GM12878 (cell line): ENCODE measurements around the gene GORASP1. TPM values are rescaled to one million over a fixed set of nuclear protein-coding genes. Genes with fewer than 3 reads are reported as not detected.

Source experiments
- ATAC-seq: fragments of 200-7000 bp; cut with Tn5 transposase; 3 replicates; pipeline ENCODE4 v1.9.1; 2020; ENCODE audit warnings: mild to moderate bottlenecking, moderate library complexity
- BruUV-seq: library from RNA; stranded (reverse); fragments of 400-500 nt; replicated peaks from 2 replicates; lab custom pipeline; 2021; lab: Mats Ljungman, UMichigan
- CTCF ChIA-PET: fragments of 300-600 bp; sonication (Branson Sonifier 250); formaldehyde crosslinking; extraction: SDS; loops from one replicate; lab custom pipeline; 2021; ENCODE audit warnings: inconsistent platforms; lab: Yijun Ruan, JAX
- POLR2A ChIA-PET: fragments of 350-600 bp; formaldehyde crosslinking; extraction: SDS; loops from one replicate; lab custom pipeline; 2021; ENCODE audit warnings: inconsistent platforms; lab: Charles Lee
- RAD21 ChIA-PET: fragments of 300-600 bp; sonication (Branson Sonifier 250); formaldehyde crosslinking; loops from one replicate; lab custom pipeline; 2023; ENCODE audit warnings: antibody characterized with exemption; ENCODE audit not compliant: unreplicated experiment; lab: Charles Lee
- SMC1A ChIA-PET: fragments of 300-600 bp; sonication (Branson Sonifier 250); formaldehyde crosslinking; loops from one replicate; lab custom pipeline; 2023; ENCODE audit not compliant: unreplicated experiment, uncharacterized antibody; lab: Charles Lee
- DNase-seq: peaks from one replicate; pipeline ENCODE4 v3.0.0-alpha.2; 2011; ENCODE audit warnings: low read depth, low spot score
- FAIRE-seq: peaks from 3 replicates; lab custom pipeline; 2011; peaks lifted over from hg19 to GRCh38; lab: Jason Lieb, UNC
- H2AFZ ChIP-seq: 2 replicates; pipeline ENCODE4 v1.6.0; 2011; ENCODE audit warnings: low read depth, low read length, control low read depth; ENCODE audit not compliant: control insufficient read depth
- H3K27ac ChIP-seq: 2 replicates; pipeline ENCODE4 v1.5.1; 2011; ENCODE audit warnings: control low read depth; ENCODE audit not compliant: control insufficient read depth, insufficient read depth
- H3K27me3 ChIP-seq, 2 experiments: replicated peaks in 1 of 2; 2 replicates each; pipeline versions ENCODE4 v1.6.0 to v1.6.1; 2011; ENCODE audit warnings: low read length in 1 of 2; ENCODE audit not compliant: control insufficient read depth in 2 of 2, insufficient read depth in 2 of 2
- H3K36me3 ChIP-seq, 2 experiments: 2 replicates each; pipeline ENCODE4 v1.5.1; 2011; ENCODE audit warnings: low read length in 1 of 2; ENCODE audit not compliant: control insufficient read depth in 2 of 2, insufficient read depth in 2 of 2
- H3K4me1 ChIP-seq: 2 replicates; pipeline ENCODE4 v1.6.1; 2011; ENCODE audit warnings: mild to moderate bottlenecking, low read length, moderate library complexity, mixed read lengths; ENCODE audit not compliant: control insufficient read depth, insufficient read depth
- H3K4me2 ChIP-seq: 2 replicates; pipeline ENCODE4 v1.6.0; 2011; ENCODE audit warnings: control low read depth; ENCODE audit not compliant: control insufficient read depth, insufficient read depth
- H3K4me3 ChIP-seq: fragments of 200-600 bp; sonication (generic); 2 replicates; pipeline ENCODE4 v1.5.1; 2016
- H3K79me2 ChIP-seq: 2 replicates; pipeline ENCODE4 v1.6.0; 2011; ENCODE audit warnings: low read length; ENCODE audit not compliant: control insufficient read depth, insufficient read depth
- H3K9ac ChIP-seq: 2 replicates; pipeline ENCODE4 v1.8.0; 2011; ENCODE audit warnings: low read length, control low read depth, mixed read lengths; ENCODE audit not compliant: control insufficient read depth, insufficient read depth
- H3K9me3 ChIP-seq: replicated peaks from 3 replicates; pipeline ENCODE4 v1.5.1; 2011; ENCODE audit warnings: mild to moderate bottlenecking, low read length; ENCODE audit not compliant: control insufficient read depth, insufficient read depth
- H4K20me1 ChIP-seq: 2 replicates; pipeline ENCODE4 v1.6.0; 2011; ENCODE audit not compliant: control insufficient read depth, insufficient read depth
- BMI1 ChIP-seq: fragments of 450-650 bp; IDR thresholded peaks from 2 replicates; pipeline ENCODE4 v1.6.1; 2016; ENCODE audit warnings: mild to moderate bottlenecking, moderate library complexity, borderline replicate concordance
- CBX5 ChIP-seq: sonication (generic); IDR thresholded peaks from 2 replicates; pipeline ENCODE4 v1.6.1; 2016; ENCODE audit warnings: low read depth, moderate library complexity, mild to moderate bottlenecking, inconsistent platforms
- CREB1 ChIP-seq: IDR thresholded peaks from 2 replicates; pipeline ENCODE4 v1.6.1; 2012; ENCODE audit warnings: low read depth, mild to moderate bottlenecking, inconsistent platforms
- ETV6 ChIP-seq, 2 experiments: fragments of 450-650 bp in 1 of 2; IDR thresholded peaks in 1 of 2; conservative IDR thresholded peaks in 1 of 2; 2 replicates each; pipeline ENCODE4 v1.6.1; 2014; ENCODE audit warnings: antibody characterized with exemption in 1 of 2, borderline replicate concordance in 1 of 2, low read depth in 1 of 2, mild to moderate bottlenecking in 1 of 2, moderate library complexity in 1 of 2
- GABPA ChIP-seq: IDR thresholded peaks from 2 replicates; pipeline ENCODE4 v1.6.1; 2014; ENCODE audit warnings: antibody characterized with exemption, low read depth, mild to moderate bottlenecking, inconsistent platforms
- HDAC2 ChIP-seq: fragments of 200-600 bp; sonication (generic); IDR thresholded peaks from 2 replicates; pipeline ENCODE4 v1.6.1; 2017
- HDGF ChIP-seq: fragments of 450-650 bp; IDR thresholded peaks from 2 replicates; pipeline ENCODE4 v1.6.1; 2016; ENCODE audit warnings: antibody characterized with exemption
- NR2C1 ChIP-seq: fragments of 450-650 bp; IDR thresholded peaks from 2 replicates; pipeline ENCODE4 v1.6.1; 2017; ENCODE audit warnings: antibody characterized with exemption, mild to moderate bottlenecking, moderate library complexity
- SIN3A ChIP-seq: IDR thresholded peaks from 2 replicates; pipeline ENCODE4 v1.6.1; 2012; ENCODE audit warnings: low read depth, low read length, improper control_type of control experiment
- SMAD5 ChIP-seq: IDR thresholded peaks from 2 replicates; pipeline ENCODE4 v1.6.1; 2016; ENCODE audit warnings: antibody characterized with exemption, low read depth
- SUZ12 ChIP-seq: fragments of 200-600 bp; sonication (generic); IDR thresholded peaks from one replicate; pipeline ENCODE4 v1.6.1; 2018; ENCODE audit warnings: antibody characterized with exemption, mild to moderate bottlenecking; ENCODE audit not compliant: unreplicated experiment
- WRNIP1 ChIP-seq: IDR thresholded peaks from 2 replicates; pipeline ENCODE4 v1.6.1; 2011; ENCODE audit warnings: low read depth, low read length, improper control_type of control experiment, borderline replicate concordance
- WGBS: methylation state at CpG from one replicate; pipeline ENCODE4 v1.1.6; 2016; ENCODE audit warnings: low lambda C conversion rate; ENCODE audit not compliant: insufficient replicate concordance, insufficient coverage; ENCODE audit errors: missing lambda C conversion rate; 5-methylcytosine and 5-hydroxymethylcytosine counted together
- in situ Hi-C: fragments of 300-500 bp; cut with MboI; formaldehyde crosslinking; loops from 9 replicates; pipeline ENCODE4 v1.14.3; 2018; ENCODE audit warnings: mixed read lengths
- intact Hi-C: fragments of 100-400 bp; cut with micrococcal nuclease; formaldehyde crosslinking; loops from one replicate; pipeline ENCODE4 v1.14.2; 2022; ENCODE audit not compliant: unreplicated experiment
- polyA plus RNA-seq, 11 experiments: library from polyadenylated mRNA; depleted of rRNA in 4 of 11; unstranded in 6 of 11; stranded (reverse) in 5 of 11; fragments of >200 nt; fragmentation: Nextera tagmentation in 4 of 11; fragmentation: Illumina TruSeq in 1 of 11; extraction: Ambion mirVana in 4 of 11; extraction: Trizol in 1 of 11; gene quantifications; 1 replicate in 1 of 11; 2 replicates in 10 of 11; pipeline versions ENCODE4 v1.2.1 to v1.2.3, GENCODE V29; 2011 to 2016; ENCODE audit warnings: inconsistent platforms in 2 of 11, missing spikeins in 2 of 11, low read depth in 1 of 11
- total RNA-seq, 4 experiments: library from RNA; depleted of rRNA in 3 of 4; stranded (reverse); fragments of >200 nt in 3 of 4; fragmentation: Illumina TruSeq in 1 of 4; extraction: Trizol in 1 of 4; gene quantifications; 2 replicates each; pipeline versions ENCODE4 v1.2.1 to v1.2.3, GENCODE V29; 2013 to 2021
- TF ChIP-seq, protein P1 (sequence below): IDR thresholded peaks from 2 replicates; pipeline ENCODE4 v1.6.1; 2012; ENCODE audit warnings: improper control_type of control experiment, low read depth, low read length; ENCODE audit not compliant: insufficient replicate concordance
- TF ChIP-seq, protein P2 (sequence below): fragments of 150-350 bp; IDR thresholded peaks from 2 replicates; pipeline ENCODE4 v1.6.1; 2016; ENCODE audit warnings: low read depth, low read length

The GORASP1 gene
- total and polyA plus RNA-seq, 10 of the 15 experiments (the other 5 are each of a cell fraction or from before 2014, with no cell fraction given): 3.6 to 32.7 (median 23.2) TPM

DNA sequence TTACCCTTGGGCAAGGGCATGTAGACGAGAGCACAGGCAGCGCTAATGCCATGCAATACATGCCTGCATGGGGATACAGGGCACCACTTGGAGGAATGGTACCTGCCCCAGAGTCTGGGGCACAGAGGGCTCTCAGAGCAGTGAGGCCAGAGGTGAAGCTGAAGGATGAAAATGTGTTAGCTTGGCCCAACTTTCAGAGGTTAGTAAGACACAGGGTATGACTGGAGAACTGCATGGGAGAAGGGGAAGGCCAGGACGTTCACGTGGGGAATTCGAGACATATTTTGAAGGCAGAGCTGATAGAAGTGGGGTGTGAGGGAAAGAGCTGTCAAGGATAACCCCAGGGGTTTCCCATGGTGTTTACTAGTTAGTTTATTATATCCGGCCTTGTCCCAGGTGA lies 26.4 kb upstream of the GORASP1 start (continued):
- TF ChIP-seq, protein P1, sequence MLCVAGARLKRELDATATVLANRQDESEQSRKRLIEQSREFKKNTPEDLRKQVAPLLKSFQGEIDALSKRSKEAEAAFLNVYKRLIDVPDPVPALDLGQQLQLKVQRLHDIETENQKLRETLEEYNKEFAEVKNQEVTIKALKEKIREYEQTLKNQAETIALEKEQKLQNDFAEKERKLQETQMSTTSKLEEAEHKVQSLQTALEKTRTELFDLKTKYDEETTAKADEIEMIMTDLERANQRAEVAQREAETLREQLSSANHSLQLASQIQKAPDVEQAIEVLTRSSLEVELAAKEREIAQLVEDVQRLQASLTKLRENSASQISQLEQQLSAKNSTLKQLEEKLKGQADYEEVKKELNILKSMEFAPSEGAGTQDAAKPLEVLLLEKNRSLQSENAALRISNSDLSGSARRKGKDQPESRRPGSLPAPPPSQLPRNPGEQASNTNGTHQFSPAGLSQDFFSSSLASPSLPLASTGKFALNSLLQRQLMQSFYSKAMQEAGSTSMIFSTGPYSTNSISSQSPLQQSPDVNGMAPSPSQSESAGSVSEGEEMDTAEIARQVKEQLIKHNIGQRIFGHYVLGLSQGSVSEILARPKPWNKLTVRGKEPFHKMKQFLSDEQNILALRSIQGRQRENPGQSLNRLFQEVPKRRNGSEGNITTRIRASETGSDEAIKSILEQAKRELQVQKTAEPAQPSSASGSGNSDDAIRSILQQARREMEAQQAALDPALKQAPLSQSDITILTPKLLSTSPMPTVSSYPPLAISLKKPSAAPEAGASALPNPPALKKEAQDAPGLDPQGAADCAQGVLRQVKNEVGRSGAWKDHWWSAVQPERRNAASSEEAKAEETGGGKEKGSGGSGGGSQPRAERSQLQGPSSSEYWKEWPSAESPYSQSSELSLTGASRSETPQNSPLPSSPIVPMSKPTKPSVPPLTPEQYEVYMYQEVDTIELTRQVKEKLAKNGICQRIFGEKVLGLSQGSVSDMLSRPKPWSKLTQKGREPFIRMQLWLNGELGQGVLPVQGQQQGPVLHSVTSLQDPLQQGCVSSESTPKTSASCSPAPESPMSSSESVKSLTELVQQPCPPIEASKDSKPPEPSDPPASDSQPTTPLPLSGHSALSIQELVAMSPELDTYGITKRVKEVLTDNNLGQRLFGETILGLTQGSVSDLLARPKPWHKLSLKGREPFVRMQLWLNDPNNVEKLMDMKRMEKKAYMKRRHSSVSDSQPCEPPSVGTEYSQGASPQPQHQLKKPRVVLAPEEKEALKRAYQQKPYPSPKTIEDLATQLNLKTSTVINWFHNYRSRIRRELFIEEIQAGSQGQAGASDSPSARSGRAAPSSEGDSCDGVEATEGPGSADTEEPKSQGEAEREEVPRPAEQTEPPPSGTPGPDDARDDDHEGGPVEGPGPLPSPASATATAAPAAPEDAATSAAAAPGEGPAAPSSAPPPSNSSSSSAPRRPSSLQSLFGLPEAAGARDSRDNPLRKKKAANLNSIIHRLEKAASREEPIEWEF: no peak
- no peak for TF ChIP-seq WRNIP1
- TF ChIP-seq SIN3A: no peak

DNA sequence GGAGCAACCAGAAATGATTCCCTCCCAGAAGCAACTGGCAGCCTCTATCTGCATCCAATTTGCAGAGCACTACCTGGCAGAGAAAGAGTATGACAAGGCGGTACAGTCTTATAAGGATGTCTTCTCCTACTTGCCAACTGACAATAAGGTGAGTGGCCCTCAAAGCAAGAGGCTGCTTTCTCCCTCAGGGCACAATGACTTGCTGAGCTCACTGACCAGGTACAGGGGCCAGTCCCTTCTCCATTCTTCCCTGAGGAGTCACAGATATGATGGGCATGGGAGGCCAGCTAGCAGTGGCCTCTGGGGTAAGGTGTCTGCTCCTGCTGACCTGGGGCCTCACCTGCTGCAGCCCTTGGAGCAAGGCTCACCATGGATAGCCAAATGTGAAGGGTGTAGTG lies 25.7 kb upstream of the GORASP1 start:
- ChIA-PET POLR2A (interaction anchor here (0.7 to 1.4 kb wide), 2 partner anchors 13 to 24 kb away, joined by 3 to 4 read pairs; no protein-coding TSS in a partner anchor), CTCF (interaction anchor here (1.2 kb wide), 1 partner anchor 13 kb away, joined by 3 read pairs; no protein-coding TSS in a partner anchor), RAD21 (no interaction called here), SMC1A (interaction anchor here (0.9 to 1.5 kb wide), 4 partner anchors 10 to 16 kb away, joined by 3 to 4 read pairs (median 3); no protein-coding TSS in a partner anchor)
- 90% methylated on average over 1 of the region's 1 CpG for WGBS
- no peak for DNase-seq
- Histone ChIP-seq H3K4me3 (no peak overlapping the region), H3K9ac (no peak overlapping the region), H2AFZ (no peak overlapping the region), H3K79me2 (no peaks in the 10 kb centered on the region), H3K36me3 (no peaks in the 10 kb centered on the region; a peak in 1 of 4 replicates), H4K20me1 (no peaks in the 10 kb centered on the region), H3K4me2 (no peak overlapping the region), H3K27me3 (no peaks in the 10 kb centered on the region), H3K4me1 (no peaks in the 10 kb centered on the region), H3K9me3 (no peaks in the 10 kb centered on the region), H3K27ac (no peak overlapping the region)
- intact Hi-C loops: no loop called here
- ATAC-seq: no peak
- in situ Hi-C loops: no loop called here
- FAIRE-seq: no peak
- no TSS peak for BruUV-seq
- TF ChIP-seq BMI1 (no peak), HDAC2 (no peak), SUZ12 (no peak), CBX5 (no peak), NR2C1 (no peak), CREB1 (no peak), HDGF (no peak), SMAD5 (no peak), GABPA (no peak), ETV6 (conservative IDR thresholded peaks at IDR 0.05 in 1 of 2, IDR thresholded peaks at IDR 0.05 in 1 of 2; ENCODE audit: borderline replicate concordance in 1 of 2, low read depth in 1 of 2) (no peak)
- TF ChIP-seq, protein P2, sequence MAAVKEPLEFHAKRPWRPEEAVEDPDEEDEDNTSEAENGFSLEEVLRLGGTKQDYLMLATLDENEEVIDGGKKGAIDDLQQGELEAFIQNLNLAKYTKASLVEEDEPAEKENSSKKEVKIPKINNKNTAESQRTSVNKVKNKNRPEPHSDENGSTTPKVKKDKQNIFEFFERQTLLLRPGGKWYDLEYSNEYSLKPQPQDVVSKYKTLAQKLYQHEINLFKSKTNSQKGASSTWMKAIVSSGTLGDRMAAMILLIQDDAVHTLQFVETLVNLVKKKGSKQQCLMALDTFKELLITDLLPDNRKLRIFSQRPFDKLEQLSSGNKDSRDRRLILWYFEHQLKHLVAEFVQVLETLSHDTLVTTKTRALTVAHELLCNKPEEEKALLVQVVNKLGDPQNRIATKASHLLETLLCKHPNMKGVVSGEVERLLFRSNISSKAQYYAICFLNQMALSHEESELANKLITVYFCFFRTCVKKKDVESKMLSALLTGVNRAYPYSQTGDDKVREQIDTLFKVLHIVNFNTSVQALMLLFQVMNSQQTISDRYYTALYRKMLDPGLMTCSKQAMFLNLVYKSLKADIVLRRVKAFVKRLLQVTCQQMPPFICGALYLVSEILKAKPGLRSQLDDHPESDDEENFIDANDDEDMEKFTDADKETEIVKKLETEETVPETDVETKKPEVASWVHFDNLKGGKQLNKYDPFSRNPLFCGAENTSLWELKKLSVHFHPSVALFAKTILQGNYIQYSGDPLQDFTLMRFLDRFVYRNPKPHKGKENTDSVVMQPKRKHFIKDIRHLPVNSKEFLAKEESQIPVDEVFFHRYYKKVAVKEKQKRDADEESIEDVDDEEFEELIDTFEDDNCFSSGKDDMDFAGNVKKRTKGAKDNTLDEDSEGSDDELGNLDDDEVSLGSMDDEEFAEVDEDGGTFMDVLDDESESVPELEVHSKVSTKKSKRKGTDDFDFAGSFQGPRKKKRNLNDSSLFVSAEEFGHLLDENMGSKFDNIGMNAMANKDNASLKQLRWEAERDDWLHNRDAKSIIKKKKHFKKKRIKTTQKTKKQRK: no peak
